Spinal cord (tissue), 10 donors: ENCODE data around the gene TMEM232. TPM values are rescaled to one million over a fixed set of nuclear protein-coding genes. Genes with fewer than 3 reads are reported as not detected.

Source experiments
- DNase-seq, 6 donors: peaks; one replicate each; pipeline versions ENCODE4 v3.0.0 to v3.0.0-alpha.2; 2013 to 2015; ENCODE audit warnings: low spot score in 6 of 6, low read depth in 4 of 6
- H3K27ac ChIP-seq: one replicate; pipeline ENCODE4 v1.5.1; 2013; ENCODE audit warnings: low read depth, low read length, control low read depth
- H3K27me3 ChIP-seq: one replicate; pipeline ENCODE4 v1.6.1; 2013; ENCODE audit warnings: low read length; ENCODE audit not compliant: control insufficient read depth, insufficient read depth
- H3K36me3 ChIP-seq: one replicate; pipeline ENCODE4 v1.6.1; 2013; ENCODE audit warnings: low read length; ENCODE audit not compliant: control insufficient read depth, insufficient read depth
- H3K4me1 ChIP-seq: one replicate; pipeline ENCODE4 v1.6.1; 2013; ENCODE audit warnings: low read length; ENCODE audit not compliant: control insufficient read depth, insufficient read depth
- H3K4me3 ChIP-seq: one replicate; pipeline ENCODE4 v1.5.1; 2013; ENCODE audit warnings: low read depth, low read length, control low read depth
- H3K9me3 ChIP-seq: one replicate; pipeline ENCODE4 v1.6.1; 2013; ENCODE audit warnings: low read length; ENCODE audit not compliant: control insufficient read depth, insufficient read depth
- WGBS: methylation state at CpG from one replicate; pipeline ENCODE4 v1.1.5; 2013; ENCODE audit warnings: missing lambda C conversion rate; ENCODE audit not compliant: insufficient coverage; 5-methylcytosine and 5-hydroxymethylcytosine counted together
- long read RNA-seq, 4 donors: transcript quantifications; one replicate each; lab custom pipeline, GENCODE V29; 2026
- polyA plus RNA-seq, 2 donors: library from polyadenylated mRNA; unstranded; fragments of 120-200 nt; gene quantifications; one replicate each; pipeline ENCODE4 v1.2.1, GENCODE V29; 2013; ENCODE audit not compliant: insufficient read length in 2 of 2
- total RNA-seq, 2 donors: library from RNA; depleted of rRNA in 1 of 2; stranded (reverse); fragments of 120-200 nt in 1 of 2; fragments of >200 nt in 1 of 2; gene quantifications; one replicate each; pipeline versions ENCODE4 v1.2.3 to v1.2.4, GENCODE V29; 2013 to 2014
- donor health status: healthy.

TMEM232 gene
- total RNA-seq (10 to 100 TPM; 20.3 to 21.1 TPM), polyA plus RNA-seq (10 to 100 TPM in 1 of 2 donors, 1 to 10 TPM in 1; 6.0 to 11.3 TPM)
- long read RNA-seq, donor 1, result 0 reads
- long read RNA-seq, donor 2, partial matches to known transcripts, result 0 of 1 reads
- long read RNA-seq, donor 2, other reads (novel, unspliced or antisense), result 0 of 1 reads
- long read RNA-seq, donor 3, result 0 reads
- long read RNA-seq, donor 4, partial matches to known transcripts, result 0 of 1 reads
- long read RNA-seq, donor 4, other reads (novel, unspliced or antisense), result 0 of 1 reads

DNA sequence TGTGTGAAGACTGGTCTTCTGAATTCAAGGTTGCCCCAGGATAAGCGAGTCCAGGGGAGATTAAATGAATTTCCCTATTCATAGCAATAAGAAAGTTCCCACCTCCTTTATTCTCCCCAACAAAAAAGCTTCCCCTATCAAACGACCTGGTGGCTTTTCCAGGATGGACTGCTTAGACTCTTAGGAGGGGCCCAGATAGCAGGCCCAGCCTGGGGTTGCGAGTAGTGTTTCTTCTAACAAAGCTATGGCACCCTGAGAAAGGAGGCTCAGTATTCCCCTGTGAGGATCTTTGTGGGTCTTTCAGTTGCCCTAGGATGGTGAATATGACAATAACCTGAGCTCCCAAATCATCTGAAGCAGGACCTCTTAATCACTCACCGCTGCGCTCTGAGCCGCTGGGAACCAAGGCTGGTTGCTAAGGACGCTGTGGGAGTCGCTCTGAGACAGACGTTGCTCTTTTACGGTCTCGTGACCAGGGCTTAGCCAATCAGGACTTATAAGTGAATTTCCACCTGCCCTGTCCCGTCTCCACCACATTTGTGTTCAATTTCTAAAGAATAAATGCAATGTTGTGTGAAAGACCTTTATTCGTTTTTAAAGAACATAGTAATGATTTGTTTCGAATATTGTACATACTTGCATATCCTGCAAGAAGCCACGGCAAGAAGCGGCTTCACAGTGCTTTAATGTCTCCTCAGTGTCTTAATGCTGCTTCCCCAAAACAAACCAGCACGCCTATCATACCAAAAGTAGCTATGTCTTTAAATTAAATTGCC is at the start of gene TMEM232:
Gene TMEM232, minus strand, starts transcription at position 423 of the 776 bp plus-strand sequence. CDS start 59,319 bp downstream, outside the sequence.
- WGBS, result 47% methylated on average over 10 of the region's 17 CpGs
- Histone ChIP-seq H3K4me1 (no peaks in the 10 kb centered on the region), H3K36me3 (no peaks in the 10 kb centered on the region), H3K4me3 (peak within 1 kb of the TSS; percentile 41), H3K9me3 (no peaks in the 10 kb centered on the region), H3K27ac (no peak within 1 kb of the TSS), H3K27me3 (no peaks in the 10 kb centered on the region)
- peak; percentile 54 to 97 (median 71) for DNase-seq

DNA sequence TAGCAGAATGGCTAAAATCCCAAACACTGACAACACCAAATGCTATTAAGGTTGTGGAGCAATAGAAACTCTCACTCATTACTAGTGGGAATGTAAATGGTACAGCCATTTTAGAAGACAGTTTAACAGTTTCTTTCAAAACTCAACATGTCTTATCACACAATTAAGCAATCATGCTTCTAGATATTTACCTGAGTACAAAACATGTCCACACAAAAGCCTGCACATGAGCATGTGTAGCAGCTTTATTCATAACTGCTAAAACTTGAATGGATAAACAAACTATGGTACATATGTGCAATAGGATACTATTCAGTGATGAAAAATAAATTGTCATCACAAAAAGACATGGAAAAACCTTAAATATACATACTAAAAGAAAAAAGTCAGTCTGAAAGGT is 43.8 kb upstream of the TMEM232 start:
- Histone ChIP-seq H3K9me3 (no peaks in the 10 kb centered on the region), H3K27ac (no peak overlapping the region), H3K36me3 (no peaks in the 10 kb centered on the region), H3K4me1 (no peaks in the 10 kb centered on the region), H3K27me3 (no peaks in the 10 kb centered on the region), H3K4me3 (no peak overlapping the region)
- DNase-seq, result no peak

GRCh38 chr5:110769000-110769681 is 42.7 kb upstream of the TMEM232 start:
- Histone ChIP-seq H3K36me3 (no peaks in the 10 kb centered on the region), H3K4me1 (no peaks in the 10 kb centered on the region), H3K27ac (no peak overlapping the region), H3K27me3 (no peaks in the 10 kb centered on the region), H3K9me3 (no peaks in the 10 kb centered on the region), H3K4me3 (no peak overlapping the region)
- WGBS, result no CpG with 5 or more reads among the region's 5 CpGs
- no peak for DNase-seq

GRCh38 chr5:110768138-110768860 is 41.8 kb upstream of the TMEM232 start:
- no peak for DNase-seq
- Histone ChIP-seq H3K27me3 (no peaks in the 10 kb centered on the region), H3K4me1 (no peaks in the 10 kb centered on the region), H3K27ac (no peak overlapping the region), H3K36me3 (no peaks in the 10 kb centered on the region), H3K9me3 (no peaks in the 10 kb centered on the region), H3K4me3 (no peak overlapping the region)
- WGBS, result 88% methylated on average over 2 of the region's 4 CpGs

- peaks cover 3% of the 10 kb centered on the region for H3K36me3 ChIP-seq
- WGBS, result 95% methylated on average over 1 of the region's 1 CpG
Observed at GRCh38 chr5:110760158-110760557, 33.7 kb upstream of the TMEM232 start.

GRCh38 chr5:110757118-110757729 is 30.8 kb upstream of the TMEM232 start:
- WGBS, result no CpG with 5 or more reads among the region's 4 CpGs
- H3K4me3 ChIP-seq, result no peak overlapping the region
- H3K4me1 ChIP-seq, result no peaks in the 10 kb centered on the region
- no peaks in the 10 kb centered on the region for H3K27me3 ChIP-seq
- H3K9me3 ChIP-seq, result no peaks in the 10 kb centered on the region
- peaks cover 3% of the 10 kb centered on the region for H3K36me3 ChIP-seq
- DNase-seq, result peak in 5 of 6 donors; percentile 31 to 88 (median 52)
- H3K27ac ChIP-seq, result no peak overlapping the region

More at GRCh38 chr5:110760158-110760557, 33.7 kb upstream of the TMEM232 start:
- Histone ChIP-seq H3K27ac (no peak overlapping the region), H3K27me3 (no peaks in the 10 kb centered on the region), H3K9me3 (no peaks in the 10 kb centered on the region), H3K4me1 (no peaks in the 10 kb centered on the region), H3K4me3 (no peak overlapping the region)
- DNase-seq, result no peak

GRCh38 chr5:110754181-110754580 is 27.7 kb upstream of the TMEM232 start:
- Histone ChIP-seq H3K9me3 (no peaks in the 10 kb centered on the region), H3K4me1 (no peaks in the 10 kb centered on the region), H3K4me3 (no peak overlapping the region), H3K36me3 (no peaks in the 10 kb centered on the region), H3K27me3 (no peaks in the 10 kb centered on the region), H3K27ac (no peak overlapping the region)
- no peak for DNase-seq

- H3K4me3 ChIP-seq, result no peak overlapping the region
- H3K27me3 ChIP-seq, result no peaks in the 10 kb centered on the region
- no peaks in the 10 kb centered on the region for H3K36me3 ChIP-seq
- no peak overlapping the region for H3K27ac ChIP-seq
- no peaks in the 10 kb centered on the region for H3K4me1 ChIP-seq
- no peak for DNase-seq
- WGBS, result no CpG with 5 or more reads among the region's 2 CpGs
- H3K9me3 ChIP-seq, result no peaks in the 10 kb centered on the region
Observed at GRCh38 chr5:110753600-110753999, 27.1 kb upstream of the TMEM232 start.

DNA sequence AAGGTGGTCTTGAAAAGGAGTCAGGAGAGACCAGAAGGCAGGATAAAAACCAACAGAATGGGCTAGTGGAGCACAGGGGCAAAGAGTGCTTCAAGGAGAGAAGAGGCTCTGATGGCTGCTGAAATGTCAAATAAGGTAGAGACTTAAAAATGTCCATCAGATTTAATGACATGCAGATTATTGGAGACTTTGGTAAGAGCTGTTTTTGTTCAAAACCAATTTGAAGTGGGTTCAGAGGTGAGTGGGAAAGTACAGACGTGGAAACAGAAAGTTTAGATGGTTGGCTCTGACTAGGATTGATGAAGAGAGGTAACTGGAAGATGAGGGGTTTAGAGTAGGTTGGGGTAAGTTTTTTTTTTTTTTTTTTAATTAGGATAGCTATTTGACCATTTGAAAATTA is 26.5 kb upstream of the TMEM232 start:
- Histone ChIP-seq H3K36me3 (no peaks in the 10 kb centered on the region), H3K27me3 (no peaks in the 10 kb centered on the region), H3K4me1 (no peaks in the 10 kb centered on the region), H3K9me3 (no peaks in the 10 kb centered on the region), H3K4me3 (no peak overlapping the region), H3K27ac (no peak overlapping the region)
- DNase-seq, result no peak
- WGBS, result 94% methylated on average over 1 of the region's 1 CpG
